Keratinocyte (primary cell): ENCODE data around the gene ZNF217.

Source experiments
- CTCF ChIP-seq, 3 experiments: IDR thresholded peaks in 1 of 3; conservative IDR thresholded peaks in 1 of 3; optimal IDR thresholded peaks in 1 of 3; 2 replicates in 2 of 3; 3 replicates in 1 of 3; pipeline versions ENCODE3 to v1.5.1; 2011; ENCODE audit warnings: low read length in 3 of 3, mild to moderate bottlenecking in 3 of 3, moderate library complexity in 2 of 3, control low read depth in 1 of 3, inconsistent platforms in 1 of 3; ENCODE audit not compliant: insufficient read depth in 2 of 3; ENCODE audit errors: extremely low read depth in 1 of 3
- EZH2 ChIP-seq: IDR thresholded peaks from one replicate; pipeline ENCODE4 v1.6.1; 2012; ENCODE audit warnings: inconsistent platforms, mild to moderate bottlenecking, low read length, moderate library complexity

GRCh38 chr20:53609491-53610445 is 16.1 kb upstream of the ZNF217 start:
- TF ChIP-seq CTCF (optimal IDR thresholded peaks at IDR 0.05 in 1 of 3, IDR thresholded peaks at IDR 0.05 in 1 of 3, conservative IDR thresholded peaks at IDR 0.05 in 1 of 3; ENCODE audit: extremely low read depth in 1 of 3, insufficient read depth in 2 of 3, low read length in 3 of 3): no peak
- no peak for TF ChIP-seq EZH2
